AG09309 (cell line): ENCODE data around the gene CASK.

Experiments
- DNase-seq: peaks from one replicate; pipeline ENCODE4 v3.0.0-alpha.2; 2010; ENCODE audit warnings: low read depth
- H3K4me3 ChIP-seq: 2 replicates; pipeline ENCODE4 v1.5.1; 2011; ENCODE audit warnings: mild to moderate bottlenecking, low read depth, low read length, moderate library complexity; ENCODE audit not compliant: control insufficient read depth
- CTCF ChIP-seq: IDR thresholded peaks from 2 replicates; pipeline ENCODE4 v1.5.1; 2011; ENCODE audit warnings: mild to moderate bottlenecking, low read depth, low read length, inconsistent platforms; ENCODE audit not compliant: insufficient read depth, control insufficient read depth; ENCODE audit errors: missing control alignments

Gene CASK

GRCh38 chrX:41732260-41732659 is 191.1 kb downstream of the CASK start:
- TF ChIP-seq CTCF: no peak
- no peak for DNase-seq
- no peak overlapping the region for H3K4me3 ChIP-seq

GRCh38 chrX:41730081-41730480 is 193.3 kb downstream of the CASK start:
- no peak for TF ChIP-seq CTCF
- DNase-seq: no peak
- no peak overlapping the region for H3K4me3 ChIP-seq

GRCh38 chrX:41728125-41728524 is 195.2 kb downstream of the CASK start:
- no peak overlapping the region for H3K4me3 ChIP-seq
- DNase-seq: no peak
- TF ChIP-seq CTCF: no peak

GRCh38 chrX:41723826-41724225 is 199.5 kb downstream of the CASK start, which contains the start of gene GPR82:
GPR82 (plus strand) TSS chrX:41724181; CDS start chrX:41727027, 2,846 bp downstream.
- no peak for TF ChIP-seq CTCF
- DNase-seq: no peak
- H3K4me3 ChIP-seq: no peak within 1 kb of the TSS

GRCh38 chrX:41722816-41723618 is 200.3 kb downstream of the CASK start:
- no peak for TF ChIP-seq CTCF
- DNase-seq: peak; percentile 23
- H3K4me3 ChIP-seq: no peak overlapping the region

- no peak for TF ChIP-seq CTCF
- H3K4me3 ChIP-seq: no peak overlapping the region
- DNase-seq: no peak
Measured at GRCh38 chrX:41722214-41722613, 201.1 kb downstream of the CASK start.
